Vagina (tissue), 2 donors: ENCODE data around the gene PKM. TPM values are rescaled to one million over a fixed set of nuclear protein-coding genes. Genes with fewer than 3 reads are reported as not detected.
"Not testable (repeated sequence)": the region's sequence is repeated elsewhere in the genome, so short reads cannot be mapped to it uniquely, and the experiment has no call there.

ENCODE experiments used
- DNase-seq, 2 donors: peaks; one replicate each; pipeline ENCODE4 v3.0.0-alpha.2; 2017; ENCODE audit errors: extremely low spot score in 2 of 2
- H3K27ac ChIP-seq: fragments of 200-600 bp; sonication (generic); one replicate; pipeline ENCODE4 v1.5.1; 2019
- H3K27me3 ChIP-seq: fragments of 200-600 bp; sonication (generic); one replicate; pipeline ENCODE4 v1.5.1; 2019
- H3K36me3 ChIP-seq, 2 donors: fragments of 200-600 bp; sonication (generic); one replicate each; pipeline ENCODE4 v1.5.1; 2017 to 2019
- H3K4me1 ChIP-seq: fragments of 200-600 bp; sonication (generic); one replicate; pipeline ENCODE4 v1.5.1; 2019
- H3K4me3 ChIP-seq, 2 donors: fragments of 200-600 bp; sonication (generic); 1 replicate in 1 of 2; 2 replicates in 1 of 2; pipeline ENCODE4 v1.5.1; 2016 to 2019
- H3K9me3 ChIP-seq: fragments of 200-600 bp; sonication (generic); one replicate; pipeline ENCODE4 v1.5.1; 2019
- POLR2A ChIP-seq, 2 donors: fragments of 450-650 bp; IDR thresholded peaks; one replicate each; pipeline ENCODE4 v1.6.1; 2017; ENCODE audit warnings: antibody characterized with exemption in 2 of 2, mild to moderate bottlenecking in 2 of 2, moderate library complexity in 2 of 2
- POLR2AphosphoS5 ChIP-seq, 2 donors: sonication (generic); formaldehyde crosslinking; IDR thresholded peaks; one replicate each; pipeline ENCODE4 v1.9.0; 2017; ENCODE audit warnings: antibody characterized with exemption in 2 of 2, mild to moderate bottlenecking in 2 of 2, low read depth in 1 of 2; ENCODE audit not compliant: insufficient read depth in 1 of 2
- intact Hi-C: fragments of 100-400 bp; cut with DNase I; formaldehyde crosslinking; loops from one replicate; pipeline ENCODE4 v1.15.1; 2023
- total RNA-seq: library from RNA; depleted of rRNA; stranded (reverse); fragments of >200 nt; gene quantifications from one replicate; pipeline ENCODE4 v1.2.3, GENCODE V29; 2016
- TF ChIP-seq, protein P1 (sequence below), 3 experiments: fragments of 450-650 bp in 2 of 3; fragments of 200-600 bp in 1 of 3; sonication (generic) in 1 of 3; IDR thresholded peaks; one replicate each; pipeline ENCODE4 v1.5.1; 2017 to 2019; ENCODE audit warnings: antibody characterized with exemption in 3 of 3, mild to moderate bottlenecking in 2 of 3, moderate library complexity in 2 of 3

Gene PKM
- 484 TPM for total RNA-seq

GRCh38 chr15:72231066-72231832 lies at the start of gene PKM:
Gene PKM (minus strand): TSS chr15:72231190. CDS start chr15:72219097, 12,093 bp downstream.
- Histone ChIP-seq H3K4me3 (peak within 1 kb of the TSS; percentile 89 to 97), H3K36me3 (no peaks in the 10 kb centered on the region), H3K27me3 (no peaks in the 10 kb centered on the region), H3K9me3 (no peaks in the 10 kb centered on the region), H3K4me1 (peaks cover 47% of the 10 kb centered on the region), H3K27ac (peak within 1 kb of the TSS; percentile 98)
- TF ChIP-seq POLR2AphosphoS5 (IDR thresholded peaks at IDR 0.05; ENCODE audit: insufficient read depth in 1 of 2, low read depth in 1 of 2) (peak; percentile 70 to 84), POLR2A (IDR thresholded peaks at IDR 0.05) (peak in 1 of 2 donors; percentile 95)
- TF ChIP-seq, protein P1, sequence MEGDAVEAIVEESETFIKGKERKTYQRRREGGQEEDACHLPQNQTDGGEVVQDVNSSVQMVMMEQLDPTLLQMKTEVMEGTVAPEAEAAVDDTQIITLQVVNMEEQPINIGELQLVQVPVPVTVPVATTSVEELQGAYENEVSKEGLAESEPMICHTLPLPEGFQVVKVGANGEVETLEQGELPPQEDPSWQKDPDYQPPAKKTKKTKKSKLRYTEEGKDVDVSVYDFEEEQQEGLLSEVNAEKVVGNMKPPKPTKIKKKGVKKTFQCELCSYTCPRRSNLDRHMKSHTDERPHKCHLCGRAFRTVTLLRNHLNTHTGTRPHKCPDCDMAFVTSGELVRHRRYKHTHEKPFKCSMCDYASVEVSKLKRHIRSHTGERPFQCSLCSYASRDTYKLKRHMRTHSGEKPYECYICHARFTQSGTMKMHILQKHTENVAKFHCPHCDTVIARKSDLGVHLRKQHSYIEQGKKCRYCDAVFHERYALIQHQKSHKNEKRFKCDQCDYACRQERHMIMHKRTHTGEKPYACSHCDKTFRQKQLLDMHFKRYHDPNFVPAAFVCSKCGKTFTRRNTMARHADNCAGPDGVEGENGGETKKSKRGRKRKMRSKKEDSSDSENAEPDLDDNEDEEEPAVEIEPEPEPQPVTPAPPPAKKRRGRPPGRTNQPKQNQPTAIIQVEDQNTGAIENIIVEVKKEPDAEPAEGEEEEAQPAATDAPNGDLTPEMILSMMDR (IDR thresholded peaks at IDR 0.05), result peak in 1 of 3 experiments; percentile 20
- intact Hi-C loops, result loop anchor here (5.0 kb wide), 2 partner anchors 41 to 146 kb away; partner anchors contain the start of genes HEXA and PARP6
- DNase-seq, result peak in 1 of 2 donors; percentile 96

GRCh38 chr15:72280751-72281150 lies 49.8 kb upstream of the PKM start:
- H3K4me1 ChIP-seq, result no peaks in the 10 kb centered on the region
- intact Hi-C loops, result no loop called here
- no peak overlapping the region for H3K27ac ChIP-seq
- TF ChIP-seq, protein P1 (IDR thresholded peaks at IDR 0.05), result no peak
- TF ChIP-seq POLR2A (IDR thresholded peaks at IDR 0.05) (no peak), POLR2AphosphoS5 (IDR thresholded peaks at IDR 0.05; ENCODE audit: insufficient read depth in 1 of 2, low read depth in 1 of 2) (no peak)
- H3K27me3 ChIP-seq, result no peaks in the 10 kb centered on the region
- H3K4me3 ChIP-seq, result no peak overlapping the region
- no peaks in the 10 kb centered on the region for H3K36me3 ChIP-seq
- H3K9me3 ChIP-seq, result no peaks in the 10 kb centered on the region
- DNase-seq, result no peak

- Histone ChIP-seq H3K9me3 (no peaks in the 10 kb centered on the region), H3K4me1 (peaks cover under 1% of the 10 kb centered on the region), H3K27me3 (no peaks in the 10 kb centered on the region), H3K36me3 (no peaks in the 10 kb centered on the region), H3K4me3 (no peak overlapping the region), H3K27ac (no peak overlapping the region)
- intact Hi-C loops, result loop anchor here (10.0 kb wide), 1 partner anchor 74 kb away; no protein-coding TSS in a partner anchor
- no peak for DNase-seq
- TF ChIP-seq POLR2AphosphoS5 (IDR thresholded peaks at IDR 0.05; ENCODE audit: insufficient read depth in 1 of 2, low read depth in 1 of 2) (no peak), POLR2A (IDR thresholded peaks at IDR 0.05) (no peak)
- TF ChIP-seq, protein P1 (IDR thresholded peaks at IDR 0.05), result no peak
Observed at GRCh38 chr15:72278737-72279136, 47.7 kb upstream of the PKM start.

GRCh38 chr15:72276326-72276700 lies 45.3 kb upstream of the PKM start:
- Histone ChIP-seq H3K27me3 (no peaks in the 10 kb centered on the region), H3K36me3 (no peaks in the 10 kb centered on the region), H3K9me3 (no peaks in the 10 kb centered on the region), H3K27ac (no peak overlapping the region), H3K4me3 (no peak overlapping the region), H3K4me1 (peaks cover 18% of the 10 kb centered on the region)
- TF ChIP-seq POLR2AphosphoS5 (IDR thresholded peaks at IDR 0.05; ENCODE audit: insufficient read depth in 1 of 2, low read depth in 1 of 2) (no peak), POLR2A (IDR thresholded peaks at IDR 0.05) (no peak)
- TF ChIP-seq, protein P1 (IDR thresholded peaks at IDR 0.05), result no peak
- intact Hi-C loops, result loop anchor here (10.0 kb wide), 1 partner anchor 72 kb away; no protein-coding TSS in a partner anchor
- no peak for DNase-seq

- not testable (repeated sequence) for H3K36me3 ChIP-seq, DNase-seq, H3K27ac ChIP-seq, H3K27me3 ChIP-seq, H3K9me3 ChIP-seq, H3K4me3 ChIP-seq
- H3K4me1 ChIP-seq, result peaks cover 24% of the 10 kb centered on the region
- intact Hi-C loops, result loop anchor here (10.0 kb wide), 1 partner anchor 71 kb away; no protein-coding TSS in a partner anchor
Observed at GRCh38 chr15:72275635-72276325, 44.8 kb upstream of the PKM start.
